HCT116 (cell line): ENCODE data around the gene RHOB.

Source experiments
- EZH2 ChIP-seq: fragments of 200-600 bp; sonication (generic); IDR thresholded peaks from 2 replicates; pipeline ENCODE4 v1.6.1; 2017; ENCODE audit warnings: antibody characterized with exemption, mixed run types
- POLR2A ChIP-seq: IDR thresholded peaks from 2 replicates; pipeline ENCODE4 v1.7.0; 2011; ENCODE audit warnings: borderline replicate concordance; ENCODE audit not compliant: insufficient read depth, insufficient read length; ENCODE audit errors: extremely low read depth
- RAD21 ChIP-seq: IDR thresholded peaks from 2 replicates; pipeline ENCODE4 v1.6.1; 2012; ENCODE audit warnings: low read depth, mild to moderate bottlenecking
- SRF ChIP-seq: IDR thresholded peaks from 2 replicates; pipeline ENCODE4 v1.6.1; 2012; ENCODE audit warnings: low read depth
- YY1 ChIP-seq: IDR thresholded peaks from 2 replicates; pipeline ENCODE4 v1.6.1; 2011; ENCODE audit warnings: low read length, low read depth, moderate library complexity, mild to moderate bottlenecking; ENCODE audit not compliant: insufficient replicate concordance; ENCODE audit errors: extremely low read depth
- TF ChIP-seq, protein P1 (sequence below): IDR thresholded peaks from 2 replicates; pipeline ENCODE4 v1.6.1; 2012
- TF ChIP-seq, protein P2 (sequence below): IDR thresholded peaks from 2 replicates; pipeline ENCODE4 v1.6.1; 2012
- TF ChIP-seq, protein P3 (sequence below), 3 experiments: fragments of 200-600 bp in 1 of 3; sonication (generic) in 1 of 3; IDR thresholded peaks in 2 of 3; conservative IDR thresholded peaks in 1 of 3; 2 replicates each; pipeline ENCODE4 v1.5.1; 2012 to 2017; ENCODE audit warnings: low read depth in 2 of 3, low read length in 2 of 3, antibody characterized with exemption in 1 of 3, borderline replicate concordance in 1 of 3, control low read depth in 1 of 3, mild to moderate bottlenecking in 1 of 3, mixed read lengths in 1 of 3, mixed run types in 1 of 3, moderate library complexity in 1 of 3; ENCODE audit not compliant: insufficient read depth in 1 of 3
- TF ChIP-seq, protein P4 (sequence below): IDR thresholded peaks from 2 replicates; pipeline ENCODE4 v1.6.1; 2012; ENCODE audit warnings: low read depth

DNA sequence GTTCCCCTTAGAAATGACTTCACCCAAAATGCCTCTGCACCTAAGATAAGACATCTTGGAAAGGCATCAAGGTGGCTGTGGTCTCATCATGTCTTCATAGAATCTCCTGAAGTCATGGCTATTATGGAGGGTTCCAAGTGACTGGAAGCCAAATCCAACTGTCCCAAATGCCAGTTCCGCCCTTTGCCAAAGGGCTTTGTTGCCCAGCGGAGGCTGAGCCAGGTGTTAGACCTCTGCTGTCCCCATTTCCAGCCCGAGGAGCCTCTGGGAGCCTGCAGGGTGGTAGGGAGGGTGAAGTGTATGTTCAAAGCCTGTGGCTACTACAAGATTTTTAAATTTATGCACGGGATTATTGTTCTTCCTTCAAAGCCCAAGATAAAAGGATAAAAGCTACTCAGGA is 25.7 kb downstream of the RHOB start:
- TF ChIP-seq, protein P1, sequence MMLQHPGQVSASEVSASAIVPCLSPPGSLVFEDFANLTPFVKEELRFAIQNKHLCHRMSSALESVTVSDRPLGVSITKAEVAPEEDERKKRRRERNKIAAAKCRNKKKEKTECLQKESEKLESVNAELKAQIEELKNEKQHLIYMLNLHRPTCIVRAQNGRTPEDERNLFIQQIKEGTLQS, result no peak
- TF ChIP-seq, protein P2, sequence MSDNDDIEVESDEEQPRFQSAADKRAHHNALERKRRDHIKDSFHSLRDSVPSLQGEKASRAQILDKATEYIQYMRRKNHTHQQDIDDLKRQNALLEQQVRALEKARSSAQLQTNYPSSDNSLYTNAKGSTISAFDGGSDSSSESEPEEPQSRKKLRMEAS, result no peak
- TF ChIP-seq, protein P3, sequence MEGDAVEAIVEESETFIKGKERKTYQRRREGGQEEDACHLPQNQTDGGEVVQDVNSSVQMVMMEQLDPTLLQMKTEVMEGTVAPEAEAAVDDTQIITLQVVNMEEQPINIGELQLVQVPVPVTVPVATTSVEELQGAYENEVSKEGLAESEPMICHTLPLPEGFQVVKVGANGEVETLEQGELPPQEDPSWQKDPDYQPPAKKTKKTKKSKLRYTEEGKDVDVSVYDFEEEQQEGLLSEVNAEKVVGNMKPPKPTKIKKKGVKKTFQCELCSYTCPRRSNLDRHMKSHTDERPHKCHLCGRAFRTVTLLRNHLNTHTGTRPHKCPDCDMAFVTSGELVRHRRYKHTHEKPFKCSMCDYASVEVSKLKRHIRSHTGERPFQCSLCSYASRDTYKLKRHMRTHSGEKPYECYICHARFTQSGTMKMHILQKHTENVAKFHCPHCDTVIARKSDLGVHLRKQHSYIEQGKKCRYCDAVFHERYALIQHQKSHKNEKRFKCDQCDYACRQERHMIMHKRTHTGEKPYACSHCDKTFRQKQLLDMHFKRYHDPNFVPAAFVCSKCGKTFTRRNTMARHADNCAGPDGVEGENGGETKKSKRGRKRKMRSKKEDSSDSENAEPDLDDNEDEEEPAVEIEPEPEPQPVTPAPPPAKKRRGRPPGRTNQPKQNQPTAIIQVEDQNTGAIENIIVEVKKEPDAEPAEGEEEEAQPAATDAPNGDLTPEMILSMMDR (IDR thresholded peaks at IDR 0.05 in 2 of 3, conservative IDR thresholded peaks at IDR 0.05 in 1 of 3; ENCODE audit: borderline replicate concordance in 1 of 3, insufficient read depth in 1 of 3, low read depth in 2 of 3, low read length in 2 of 3), result no peak
- TF ChIP-seq RAD21, result no peak
- no peak for TF ChIP-seq YY1
- TF ChIP-seq POLR2A, result no peak
- TF ChIP-seq, protein P4, sequence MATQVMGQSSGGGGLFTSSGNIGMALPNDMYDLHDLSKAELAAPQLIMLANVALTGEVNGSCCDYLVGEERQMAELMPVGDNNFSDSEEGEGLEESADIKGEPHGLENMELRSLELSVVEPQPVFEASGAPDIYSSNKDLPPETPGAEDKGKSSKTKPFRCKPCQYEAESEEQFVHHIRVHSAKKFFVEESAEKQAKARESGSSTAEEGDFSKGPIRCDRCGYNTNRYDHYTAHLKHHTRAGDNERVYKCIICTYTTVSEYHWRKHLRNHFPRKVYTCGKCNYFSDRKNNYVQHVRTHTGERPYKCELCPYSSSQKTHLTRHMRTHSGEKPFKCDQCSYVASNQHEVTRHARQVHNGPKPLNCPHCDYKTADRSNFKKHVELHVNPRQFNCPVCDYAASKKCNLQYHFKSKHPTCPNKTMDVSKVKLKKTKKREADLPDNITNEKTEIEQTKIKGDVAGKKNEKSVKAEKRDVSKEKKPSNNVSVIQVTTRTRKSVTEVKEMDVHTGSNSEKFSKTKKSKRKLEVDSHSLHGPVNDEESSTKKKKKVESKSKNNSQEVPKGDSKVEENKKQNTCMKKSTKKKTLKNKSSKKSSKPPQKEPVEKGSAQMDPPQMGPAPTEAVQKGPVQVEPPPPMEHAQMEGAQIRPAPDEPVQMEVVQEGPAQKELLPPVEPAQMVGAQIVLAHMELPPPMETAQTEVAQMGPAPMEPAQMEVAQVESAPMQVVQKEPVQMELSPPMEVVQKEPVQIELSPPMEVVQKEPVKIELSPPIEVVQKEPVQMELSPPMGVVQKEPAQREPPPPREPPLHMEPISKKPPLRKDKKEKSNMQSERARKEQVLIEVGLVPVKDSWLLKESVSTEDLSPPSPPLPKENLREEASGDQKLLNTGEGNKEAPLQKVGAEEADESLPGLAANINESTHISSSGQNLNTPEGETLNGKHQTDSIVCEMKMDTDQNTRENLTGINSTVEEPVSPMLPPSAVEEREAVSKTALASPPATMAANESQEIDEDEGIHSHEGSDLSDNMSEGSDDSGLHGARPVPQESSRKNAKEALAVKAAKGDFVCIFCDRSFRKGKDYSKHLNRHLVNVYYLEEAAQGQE, result no peak
- TF ChIP-seq EZH2, result no peak
- no peak for TF ChIP-seq SRF
